K562 (cell line): ENCODE results near the gene GLDC. TPM values are rescaled to one million over a fixed set of nuclear protein-coding genes. Genes with fewer than 3 reads are reported as not detected.

Experiments
- ATAC-seq: fragments of 200-7000 bp; cut with Tn5 transposase; 3 replicates; pipeline ENCODE4 v1.9.1; 2020; ENCODE audit warnings: moderate library complexity
- BruUV-seq: library from RNA; stranded (reverse); fragments of 400-500 nt; replicated peaks from 2 replicates; lab custom pipeline; 2021; lab: Mats Ljungman, UMichigan
- CTCF ChIA-PET: fragments of 300-600 bp; formaldehyde crosslinking; extraction: SDS; loops from one replicate; lab custom pipeline; 2021; ENCODE audit warnings: low intra/inter-chr PET ratio; lab: Yijun Ruan, JAX
- POLR2A ChIA-PET: fragments of 300-600, 350-650 bp; sonication (Branson Sonifier 250); formaldehyde crosslinking; extraction: SDS; loops from one replicate; lab custom pipeline; 2021; ENCODE audit warnings: antibody characterized with exemption, inconsistent platforms; lab: Yijun Ruan, JAX
- DNase-seq, 4 experiments: peaks; one replicate each; pipeline versions ENCODE4 v3.0.0 to v3.0.0-alpha.2; 2011 to 2018; ENCODE audit warnings: low spot score in 3 of 4, mixed read lengths in 3 of 4; ENCODE audit errors: extremely low read depth in 1 of 4
- FAIRE-seq: peaks from 2 replicates; lab custom pipeline; 2011; peaks lifted over from hg19 to GRCh38; lab: Jason Lieb, UNC
- H2AFZ ChIP-seq: 2 replicates; pipeline ENCODE4 v1.6.0; 2011; ENCODE audit warnings: low read depth, low read length, control low read depth, inconsistent platforms
- H3K27ac ChIP-seq: fragments of 200-600 bp; 3 replicates; pipeline ENCODE4 v1.8.0; 2011; ENCODE audit warnings: low read depth, mild to moderate bottlenecking, control low read depth, inconsistent platforms, low read length, moderate library complexity, mixed read lengths; ENCODE audit errors: extremely low read depth
- H3K27me3 ChIP-seq, 2 experiments: fragments of 300-600 bp in 1 of 2; 2 replicates in 1 of 2; 3 replicates in 1 of 2; pipeline versions ENCODE4 v1.6.0 to v1.8.0; 2011; ENCODE audit warnings: inconsistent platforms in 2 of 2, low read length in 2 of 2, mild to moderate bottlenecking in 1 of 2, mixed read lengths in 1 of 2, moderate library complexity in 1 of 2; ENCODE audit not compliant: control insufficient read depth in 2 of 2, insufficient read depth in 2 of 2
- H3K36me3 ChIP-seq: fragments of 300-600 bp; 3 replicates; pipeline ENCODE4 v1.8.0; 2011; ENCODE audit warnings: mild to moderate bottlenecking, low read length, inconsistent platforms; ENCODE audit not compliant: control insufficient read depth, insufficient read depth
- H3K4me1 ChIP-seq, 2 experiments: fragments of 200-600 bp in 1 of 2; replicated peaks in 1 of 2; 2 replicates in 1 of 2; 3 replicates in 1 of 2; pipeline versions ENCODE4 v1.5.1 to v1.8.0; 2011; ENCODE audit warnings: inconsistent platforms in 2 of 2, low read length in 2 of 2, mild to moderate bottlenecking in 1 of 2, mixed read lengths in 1 of 2, moderate library complexity in 1 of 2; ENCODE audit not compliant: control insufficient read depth in 2 of 2, insufficient read depth in 2 of 2
- H3K4me2 ChIP-seq: 2 replicates; pipeline ENCODE4 v1.6.1; 2011; ENCODE audit warnings: low read length, control low read depth, inconsistent platforms, mixed read lengths; ENCODE audit not compliant: insufficient read depth
- H3K4me3 ChIP-seq: fragments of 200-600 bp; sonication (generic), shearing (Covaris generic); 2 replicates; pipeline ENCODE4 v1.5.1; 2016; ENCODE audit warnings: control low read depth, inconsistent platforms
- H3K79me2 ChIP-seq: fragments of 200-600 bp; 3 replicates; pipeline ENCODE4 v1.8.0; 2011; ENCODE audit warnings: low read length, inconsistent platforms; ENCODE audit not compliant: control insufficient read depth, insufficient read depth
- H3K9ac ChIP-seq, 2 experiments: 2 replicates each; pipeline versions ENCODE4 v1.6.0 to v1.6.1; 2011; ENCODE audit warnings: low read depth in 2 of 2, low read length in 2 of 2, control low read depth in 1 of 2, inconsistent platforms in 1 of 2, mild to moderate bottlenecking in 1 of 2, mixed read lengths in 1 of 2; ENCODE audit not compliant: insufficient read depth in 1 of 2
- H3K9me1 ChIP-seq: one replicate; pipeline ENCODE4 v1.6.0; 2011; ENCODE audit warnings: inconsistent platforms, mild to moderate bottlenecking, low read length, moderate library complexity; ENCODE audit not compliant: control insufficient read depth, insufficient read depth
- H3K9me3 ChIP-seq: replicated peaks from 2 replicates; pipeline ENCODE4 v1.5.1; 2011; ENCODE audit warnings: low read depth, low read length, inconsistent platforms; ENCODE audit not compliant: control insufficient read depth, insufficient read depth
- H4K20me1 ChIP-seq: replicated peaks from 2 replicates; pipeline ENCODE4 v1.6.1; 2011; ENCODE audit warnings: low read length, inconsistent platforms, mixed read lengths; ENCODE audit not compliant: control insufficient read depth, insufficient read depth
- CLOCK ChIP-seq: fragments of 250-450 bp; sonication (Bioruptor Pico); IDR thresholded peaks from 2 replicates; pipeline ENCODE4 v1.4.0; 2020; ENCODE audit warnings: mild to moderate bottlenecking, moderate library complexity, borderline replicate concordance
- CXXC5 ChIP-seq: fragments of 250-450 bp; sonication (Bioruptor Pico); IDR thresholded peaks from 2 replicates; pipeline ENCODE4 v1.8.0; 2022; ENCODE audit warnings: inconsistent platforms, mild to moderate bottlenecking, moderate library complexity
- HCFC1 ChIP-seq: IDR thresholded peaks from 2 replicates; pipeline ENCODE4 v1.6.1; 2012; ENCODE audit warnings: low read depth, low read length, improper control_type of control experiment
- IRF1 ChIP-seq: sonication (generic); formaldehyde crosslinking; IDR thresholded peaks from 2 replicates; pipeline ENCODE4 v1.8.0; 2022; ENCODE audit warnings: missing genetic modification reagents, mild to moderate bottlenecking, borderline replicate concordance
- MAX ChIP-seq: sonication (generic); formaldehyde crosslinking; IDR thresholded peaks from 2 replicates; pipeline ENCODE4 v1.9.0; 2022; ENCODE audit warnings: mild to moderate bottlenecking, missing genetic modification reagents
- MTF1 ChIP-seq: fragments of 250-450 bp; sonication (Bioruptor Pico); IDR thresholded peaks from 2 replicates; pipeline ENCODE4 v1.9.0; 2021; ENCODE audit warnings: moderate library complexity, mild to moderate bottlenecking, inconsistent platforms, borderline replicate concordance
- NCOR1 ChIP-seq: fragments of 450-650 bp; IDR thresholded peaks from 2 replicates; pipeline ENCODE4 v1.6.1; 2016; ENCODE audit warnings: mild to moderate bottlenecking, moderate library complexity
- SMC3 ChIP-seq: conservative IDR thresholded peaks from 2 replicates; pipeline ENCODE4 v1.6.1; 2011; ENCODE audit warnings: low read depth, low read length, improper control_type of control experiment; ENCODE audit not compliant: insufficient read depth
- U2AF1 ChIP-seq: fragments of 200-400 bp; formaldehyde crosslinking; optimal IDR thresholded peaks from 2 replicates; pipeline ENCODE3; 2017; ENCODE audit warnings: mild to moderate bottlenecking, low read depth, low read length, moderate library complexity
- ZKSCAN1 ChIP-seq: fragments of 150-350 bp; IDR thresholded peaks from 2 replicates; pipeline ENCODE4 v1.6.1; 2016; ENCODE audit warnings: low read depth, low read length
- WGBS: fragments of 100-300 bp; shearing (Covaris generic); methylation state at CpG from one replicate; pipeline ENCODE4 v1.1.6; 2016; ENCODE audit warnings: low coverage, mixed read lengths; ENCODE audit not compliant: insufficient coverage; ENCODE audit errors: missing lambda C conversion rate; 5-methylcytosine and 5-hydroxymethylcytosine counted together
- in situ Hi-C: fragments of 300-500 bp; cut with MboI; formaldehyde crosslinking; loops from 4 replicates; pipeline ENCODE4 v1.15.0; 2018; ENCODE audit warnings: inconsistent platforms, mixed read lengths
- intact Hi-C: fragments of 100-400 bp; cut with micrococcal nuclease; formaldehyde crosslinking; loops from 2 replicates; pipeline ENCODE4 v1.14.2; 2022
- polyA plus RNA-seq, 8 experiments: library from polyadenylated mRNA; depleted of rRNA in 4 of 8; stranded (reverse) in 5 of 8; unstranded in 3 of 8; fragments of >200 nt; fragmentation: Nextera tagmentation in 2 of 8; fragmentation: Illumina TruSeq in 1 of 8; extraction: Ambion mirVana in 2 of 8; extraction: Trizol in 1 of 8; gene quantifications; 2 replicates each; pipeline versions ENCODE4 v1.2.1 to v1.2.3, GENCODE V29; 2011 to 2014; ENCODE audit warnings: inconsistent platforms in 1 of 8, missing spikeins in 1 of 8
- total RNA-seq, 7 experiments: library from RNA; depleted of rRNA in 6 of 7; stranded (reverse); fragments of >200 nt in 6 of 7; fragmentation: Illumina TruSeq in 2 of 7; extraction: Trizol in 2 of 7; gene quantifications; 2 replicates each; pipeline versions ENCODE4 v1.2.1 to v1.2.3, GENCODE V29; 2011 to 2021; ENCODE audit warnings: low replicate concordance in 1 of 7

GLDC gene
- total and polyA plus RNA-seq, 9 of the 15 experiments (the other 6 are each of a cell fraction or from before 2014, with no cell fraction given): 0.03 to 0.27 (median 0.08) TPM; not detected in 6

GRCh38 chr9:6535594-6535993 lies 109.9 kb downstream of the GLDC start:
- Histone ChIP-seq H3K36me3 (no peaks in the 10 kb centered on the region), H3K9me1 (no peaks in the 10 kb centered on the region), H4K20me1 (no peaks in the 10 kb centered on the region), H2AFZ (no peak overlapping the region), H3K27me3 (peaks cover 2 to 5% of the 10 kb centered on the region in 2 experiments; a peak in 4 of 5 replicates), H3K4me3 (no peak overlapping the region), H3K27ac (no peak overlapping the region), H3K4me2 (no peak overlapping the region), H3K9ac (no peak overlapping the region), H3K4me1 (no peaks in the 10 kb centered on the region), H3K9me3 (no peaks in the 10 kb centered on the region), H3K79me2 (no peaks in the 10 kb centered on the region)
- no TSS peak for BruUV-seq
- TF ChIP-seq IRF1 (CRISPR knock-in tag) (no peak), ZKSCAN1 (no peak), MTF1 (CRISPR knock-in tag) (no peak), MAX (CRISPR knock-in tag) (no peak), CLOCK (CRISPR knock-in tag) (no peak), U2AF1 (no peak), HCFC1 (no peak), SMC3 (no peak), NCOR1 (no peak), CXXC5 (CRISPR knock-in tag) (no peak)
- WGBS: 0% methylated on average over 3 of the region's 3 CpGs
- no peak for FAIRE-seq
- ChIA-PET POLR2A (no interaction called here), CTCF (no interaction called here)
- intact Hi-C loops (no loop called here), in situ Hi-C loops (no loop called here)
- ATAC-seq: no peak
- DNase-seq: no peak
